Measurements from ENCODE around the gene TADA1. TPM values are rescaled to one million over a fixed set of nuclear protein-coding genes. Genes with fewer than 3 reads are reported as not detected.

Gene TADA1
- total RNA-seq, 1 donor from 2014 or later = 21.5 TPM

GRCh38 chr1:166870584-166870983 is 5.5 kb downstream of the TADA1 start:
- Mint-ChIP-seq H3K36me3 (ENCODE audit: insufficient read depth) (peaks cover 13% of the 10 kb centered on the region), H3K9me3 (ENCODE audit: low read depth) (no peaks in the 10 kb centered on the region), H3K4me3 (ENCODE audit: low read depth) (no peak overlapping the region), H3K27ac (no peak overlapping the region), H3K4me1 (ENCODE audit: low read depth) (peaks cover 30% of the 10 kb centered on the region), H3K27me3 (no peaks in the 10 kb centered on the region)
- DNase-seq (ENCODE audit: low spot score, unreplicated experiment) = no peak
- no peak for TF ChIP-seq CTCF (IDR thresholded peaks at IDR 0.05; ENCODE audit: unreplicated experiment)

DNA sequence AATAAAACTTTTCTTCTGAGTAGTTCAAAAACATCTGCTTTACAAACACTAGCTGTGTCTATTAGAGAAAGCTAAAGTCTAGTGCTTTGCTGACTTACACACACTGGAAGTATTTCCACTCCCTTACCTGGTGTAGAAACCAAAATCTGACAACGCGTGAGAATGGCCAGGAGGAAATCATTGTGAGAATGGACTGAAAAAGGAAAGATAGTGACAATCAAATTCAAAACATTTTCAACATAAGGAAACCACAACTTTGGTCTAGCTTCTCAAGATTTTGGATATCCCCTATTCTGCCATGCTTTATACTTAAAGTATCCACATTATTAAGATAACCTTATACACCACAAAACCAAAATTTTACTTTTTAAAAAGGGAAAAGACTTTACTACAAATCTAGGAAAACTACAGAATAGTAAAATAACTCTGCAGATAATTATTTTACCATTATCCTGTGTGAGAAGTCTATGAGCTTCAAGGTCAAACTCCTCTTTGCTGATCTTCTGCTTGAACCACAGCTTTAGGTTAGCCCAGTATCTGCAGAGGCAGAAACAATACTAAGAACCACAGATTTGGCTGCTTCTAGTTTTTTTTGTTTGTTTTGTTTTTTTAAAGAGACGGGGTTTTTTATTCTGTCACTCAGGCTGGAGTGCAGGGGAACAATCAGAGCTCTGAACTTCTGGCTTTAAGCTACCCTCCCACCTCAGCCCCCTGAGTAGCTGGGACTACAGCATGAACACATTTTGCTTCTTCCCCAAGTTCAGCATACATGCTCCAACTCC is 6.6 kb downstream of the TADA1 start:
- no peaks in the 10 kb centered on the region for H3K9me3 Mint-ChIP-seq (ENCODE audit: low read depth)

DNA sequence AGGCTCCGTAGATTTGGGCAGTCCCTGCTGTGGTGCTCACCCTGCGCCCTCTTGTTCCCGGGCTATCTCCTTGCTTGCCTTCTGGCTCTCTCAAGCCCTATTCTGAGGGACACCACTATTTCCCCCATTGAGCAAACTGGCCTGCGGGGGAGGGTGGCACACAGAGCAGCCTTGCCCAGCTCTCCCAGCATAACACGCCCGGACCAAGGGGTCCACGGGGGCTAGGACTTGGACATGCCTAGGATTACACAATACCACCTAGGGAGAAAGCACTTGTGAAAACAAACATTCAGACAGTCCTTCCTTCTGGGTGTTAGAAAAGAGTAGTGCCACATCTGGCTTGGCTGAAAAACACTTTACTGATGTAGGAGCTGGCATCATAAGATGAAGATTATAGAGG is 7.4 kb downstream of the TADA1 start:
- H3K36me3 Mint-ChIP-seq (ENCODE audit: insufficient read depth) = peaks cover 20% of the 10 kb centered on the region
- DNase-seq (ENCODE audit: low spot score, unreplicated experiment) = no peak

More for the DNA sequence above, 6.6 kb downstream of the TADA1 start:
- peaks cover 21% of the 10 kb centered on the region for H3K4me1 Mint-ChIP-seq (ENCODE audit: low read depth)
- no peak for TF ChIP-seq CTCF (IDR thresholded peaks at IDR 0.05; ENCODE audit: unreplicated experiment)
- no peaks in the 10 kb centered on the region for H3K27me3 Mint-ChIP-seq
- H3K4me3 Mint-ChIP-seq (ENCODE audit: low read depth) = no peak overlapping the region
- H3K27ac Mint-ChIP-seq = no peak overlapping the region
- peaks cover 16% of the 10 kb centered on the region for H3K36me3 Mint-ChIP-seq (ENCODE audit: insufficient read depth)
- no peak for DNase-seq (ENCODE audit: low spot score, unreplicated experiment)

GRCh38 chr1:166865926-166866325 is 10.1 kb downstream of the TADA1 start:
- TF ChIP-seq CTCF (IDR thresholded peaks at IDR 0.05; ENCODE audit: unreplicated experiment) = no peak
- no peak overlapping the region for H3K27ac Mint-ChIP-seq
- no peak overlapping the region for H3K4me3 Mint-ChIP-seq (ENCODE audit: low read depth)
- H3K9me3 Mint-ChIP-seq (ENCODE audit: low read depth) = no peaks in the 10 kb centered on the region
- peaks cover 4% of the 10 kb centered on the region for H3K4me1 Mint-ChIP-seq (ENCODE audit: low read depth)
- DNase-seq (ENCODE audit: low spot score, unreplicated experiment) = no peak
- H3K27me3 Mint-ChIP-seq = no peaks in the 10 kb centered on the region
- H3K36me3 Mint-ChIP-seq (ENCODE audit: insufficient read depth) = peaks cover 24% of the 10 kb centered on the region

More for the DNA sequence above, 7.4 kb downstream of the TADA1 start:
- Mint-ChIP-seq H3K9me3 (ENCODE audit: low read depth) (no peaks in the 10 kb centered on the region), H3K27me3 (no peaks in the 10 kb centered on the region), H3K4me1 (ENCODE audit: low read depth) (peaks cover 16% of the 10 kb centered on the region), H3K27ac (no peak overlapping the region), H3K4me3 (ENCODE audit: low read depth) (no peak overlapping the region)
- no peak for TF ChIP-seq CTCF (IDR thresholded peaks at IDR 0.05; ENCODE audit: unreplicated experiment)

- Mint-ChIP-seq H3K4me1 (ENCODE audit: low read depth) (no peaks in the 10 kb centered on the region), H3K4me3 (ENCODE audit: low read depth) (no peak overlapping the region), H3K27ac (no peak overlapping the region), H3K27me3 (no peaks in the 10 kb centered on the region), H3K36me3 (ENCODE audit: insufficient read depth) (peaks cover 24% of the 10 kb centered on the region), H3K9me3 (ENCODE audit: low read depth) (no peaks in the 10 kb centered on the region)
- TF ChIP-seq CTCF (IDR thresholded peaks at IDR 0.05; ENCODE audit: unreplicated experiment) = no peak
- no peak for DNase-seq (ENCODE audit: low spot score, unreplicated experiment)
These were observed 16.5 kb downstream of the TADA1 start for GRCh38 chr1:166859597-166859996.
